CD4-positive, alpha-beta T cell treated with Interleukin-15 for 4 hours (primary cell): ENCODE data around the gene WDR46.
"Not testable (repeated sequence)": the region's sequence is repeated elsewhere in the genome, so short reads cannot be mapped to it uniquely, and the experiment has no call there.

Experiments used
- DNase-seq: peaks from one replicate; pipeline ENCODE4 v3.0.0-alpha.2; 2020; ENCODE audit warnings: low spot score

WDR46 gene

GRCh38 chr6:33288141-33288920 lies 708 bp downstream of the WDR46 start:
- DNase-seq: no peak

- DNase-seq: no peak
Measured at GRCh38 chr6:33286946-33287914, 1.8 kb downstream of the WDR46 start.

GRCh38 chr6:33285214-33285613 lies 3.8 kb downstream of the WDR46 start:
- not testable (repeated sequence) for DNase-seq

- DNase-seq: no peak
Measured at GRCh38 chr6:33280539-33280938, 8.5 kb downstream of the WDR46 start.

GRCh38 chr6:33279971-33280511 lies 9.0 kb downstream of the WDR46 start:
- DNase-seq: no peak

GRCh38 chr6:33279257-33279695 lies 9.8 kb downstream of the WDR46 start:
- DNase-seq: no peak

GRCh38 chr6:33278810-33279209 lies 10.2 kb downstream of the WDR46 start:
- no peak for DNase-seq

GRCh38 chr6:33278392-33278741 lies 10.7 kb downstream of the WDR46 start:
- DNase-seq: no peak

- peak; percentile 34 for DNase-seq
Measured at GRCh38 chr6:33277663-33278391, 11.2 kb downstream of the WDR46 start.

GRCh38 chr6:33276864-33277662 lies 12.0 kb downstream of the WDR46 start, which contains the start of gene B3GALT4:
Gene B3GALT4, plus strand, starts transcription at chr6:33277123. Its CDS starts 297 bp downstream, at chr6:33277420.
- peak; percentile 69 for DNase-seq

GRCh38 chr6:33276581-33276863 lies 12.5 kb downstream of the WDR46 start:
- DNase-seq: no peak

GRCh38 chr6:33275795-33276580 lies 13.1 kb downstream of the WDR46 start:
- not testable (repeated sequence) for DNase-seq

- DNase-seq: no peak
Measured at GRCh38 chr6:33273924-33274902, 14.8 kb downstream of the WDR46 start.

GRCh38 chr6:33273129-33273923 lies 15.7 kb downstream of the WDR46 start:
- DNase-seq: no peak

- no peak for DNase-seq
Measured at GRCh38 chr6:33272275-33273128, 16.5 kb downstream of the WDR46 start.

- DNase-seq: peak; percentile 96
Measured at GRCh38 chr6:33271468-33272274, 17.4 kb downstream of the WDR46 start, which contains the start of the genes RPS18 and VPS52. Gene RPS18, plus strand, starts transcription at chr6:33272075. Its CDS starts 45 bp downstream, at chr6:33272120. Gene VPS52, minus strand, starts transcription at chr6:33271876. Its CDS starts 201 bp downstream, at chr6:33271675.
